ENCODE data around the gene PRKCQ.

- TF ChIP-seq CTCF (IDR thresholded peaks at IDR 0.05; ENCODE audit: borderline replicate concordance, extremely low read depth, low read length, poor library complexity, severe bottlenecking) = no peak
- no peak for TF ChIP-seq EZH2 (IDR thresholded peaks at IDR 0.05; ENCODE audit: borderline replicate concordance, low read depth, low read length, severe bottlenecking)
Observed at GRCh38 chr10:6474871-6475270, 105.2 kb downstream of the PRKCQ start.
